ENCODE data around the gene PTGS2. TPM values are rescaled to one million over a fixed set of nuclear protein-coding genes. Genes with fewer than 3 reads are reported as not detected.
"Not testable (repeated sequence)": the region's sequence is repeated elsewhere in the genome, so short reads cannot be mapped to it uniquely, and the experiment has no call there.

Gene PTGS2
- total RNA-seq, 1 donor from 2014 or later: 11.5 TPM

- H3K27me3 ChIP-seq: no peaks in the 10 kb centered on the region
- H3K27ac ChIP-seq: no peak overlapping the region
- H3K9me3 ChIP-seq: no peaks in the 10 kb centered on the region
- DNase-seq (ENCODE audit: extremely low spot score in 2 of 2): no peak
- no peak overlapping the region for H3K4me3 ChIP-seq
- no peak for TF ChIP-seq CTCF (IDR thresholded peaks at IDR 0.05)
- intact Hi-C loops (cut with DNase I): no loop called here
- no peaks in the 10 kb centered on the region for H3K4me1 ChIP-seq
- no peaks in the 10 kb centered on the region for H3K36me3 ChIP-seq
Measured at GRCh38 chr1:186654741-186655140, 25.5 kb downstream of the PTGS2 start.

GRCh38 chr1:186653312-186653711 is 26.9 kb downstream of the PTGS2 start:
- Histone ChIP-seq H3K27me3 (no peaks in the 10 kb centered on the region), H3K36me3 (no peaks in the 10 kb centered on the region), H3K4me1 (no peaks in the 10 kb centered on the region), H3K27ac (no peak overlapping the region), H3K4me3 (no peak overlapping the region), H3K9me3 (no peaks in the 10 kb centered on the region)
- TF ChIP-seq CTCF (IDR thresholded peaks at IDR 0.05) (no peak), POLR2AphosphoS5 (IDR thresholded peaks at IDR 0.05; ENCODE audit: insufficient read depth in 1 of 2, low read depth in 1 of 2) (no peak), POLR2A (IDR thresholded peaks at IDR 0.05) (no peak)
- intact Hi-C loops (cut with DNase I): no loop called here
- no peak for DNase-seq (ENCODE audit: extremely low spot score in 2 of 2)

GRCh38 chr1:186648613-186649012 is 31.6 kb downstream of the PTGS2 start:
- H3K27ac ChIP-seq: no peak overlapping the region
- no peak for DNase-seq (ENCODE audit: extremely low spot score in 2 of 2)
- intact Hi-C loops (cut with DNase I): no loop called here
- TF ChIP-seq POLR2AphosphoS5 (IDR thresholded peaks at IDR 0.05; ENCODE audit: insufficient read depth in 1 of 2, low read depth in 1 of 2) (no peak), POLR2A (IDR thresholded peaks at IDR 0.05) (no peak), CTCF (IDR thresholded peaks at IDR 0.05) (no peak)
- H3K9me3 ChIP-seq: no peaks in the 10 kb centered on the region
- H3K4me3 ChIP-seq: no peak overlapping the region
- no peaks in the 10 kb centered on the region for H3K27me3 ChIP-seq
- no peaks in the 10 kb centered on the region for H3K4me1 ChIP-seq
- H3K36me3 ChIP-seq: no peaks in the 10 kb centered on the region

- H3K27ac ChIP-seq; H3K36me3 ChIP-seq; H3K27me3 ChIP-seq; intact Hi-C loops (cut with DNase I); H3K9me3 ChIP-seq; H3K4me1 ChIP-seq; H3K4me3 ChIP-seq; DNase-seq (ENCODE audit: extremely low spot score in 2 of 2): not testable (repeated sequence)
Measured at GRCh38 chr1:186647985-186648384, 32.2 kb downstream of the PTGS2 start.

- H3K9me3 ChIP-seq: no peaks in the 10 kb centered on the region
- H3K4me1 ChIP-seq: no peaks in the 10 kb centered on the region
- no peaks in the 10 kb centered on the region for H3K36me3 ChIP-seq
- H3K27me3 ChIP-seq: no peaks in the 10 kb centered on the region
- no peak for DNase-seq (ENCODE audit: extremely low spot score in 2 of 2)
- TF ChIP-seq CTCF (IDR thresholded peaks at IDR 0.05) (no peak), POLR2A (IDR thresholded peaks at IDR 0.05) (no peak), POLR2AphosphoS5 (IDR thresholded peaks at IDR 0.05; ENCODE audit: insufficient read depth in 1 of 2, low read depth in 1 of 2) (no peak)
- intact Hi-C loops (cut with DNase I): no loop called here
- no peak overlapping the region for H3K27ac ChIP-seq
- no peak overlapping the region for H3K4me3 ChIP-seq
Measured at GRCh38 chr1:186643614-186644013, 36.6 kb downstream of the PTGS2 start.

GRCh38 chr1:186637567-186637966 is 42.7 kb downstream of the PTGS2 start:
- H3K27ac ChIP-seq; DNase-seq (ENCODE audit: extremely low spot score in 2 of 2); intact Hi-C loops (cut with DNase I); H3K4me1 ChIP-seq; H3K27me3 ChIP-seq; H3K4me3 ChIP-seq; H3K9me3 ChIP-seq; H3K36me3 ChIP-seq: not testable (repeated sequence)

Measured in vagina (tissue), 2 donors.